Stimulated activated CD8-positive, alpha-beta memory T cell treated with anti-CD3 and anti-CD28 coated beads, Interleukin-4, amount 100 ng/mL, for 24 hours (primary cell): Measurements from ENCODE around the gene EPAS1.
A peak's percentile ranks its signal among the peaks of the same experiment; 100 is the strongest.

Source experiments
- DNase-seq: peaks from one replicate; pipeline ENCODE4 v3.0.0-alpha.2; 2020; ENCODE audit warnings: low read depth

The EPAS1 gene

GRCh38 chr2:46273225-46273863 lies 23.9 kb upstream of the EPAS1 start:
- no peak for DNase-seq

- no peak for DNase-seq
These were observed 23.3 kb upstream of the EPAS1 start for GRCh38 chr2:46273919-46274318.

GRCh38 chr2:46274586-46274985 lies 22.6 kb upstream of the EPAS1 start:
- no peak for DNase-seq

GRCh38 chr2:46275995-46276394 lies 21.2 kb upstream of the EPAS1 start:
- no peak for DNase-seq

GRCh38 chr2:46276642-46277041 lies 20.6 kb upstream of the EPAS1 start:
- DNase-seq, result no peak

GRCh38 chr2:46277431-46278190 lies 19.6 kb upstream of the EPAS1 start:
- no peak for DNase-seq

- DNase-seq, result no peak
These were observed 18.3 kb upstream of the EPAS1 start for GRCh38 chr2:46278952-46279351.

GRCh38 chr2:46281939-46282338 lies 15.3 kb upstream of the EPAS1 start:
- no peak for DNase-seq

GRCh38 chr2:46283693-46284092 lies 13.5 kb upstream of the EPAS1 start:
- DNase-seq, result no peak

- no peak for DNase-seq
These were observed 12.9 kb upstream of the EPAS1 start for GRCh38 chr2:46284260-46284659.

- no peak for DNase-seq
These were observed 12.4 kb upstream of the EPAS1 start for GRCh38 chr2:46284796-46285195.

- DNase-seq, result no peak
These were observed 10.5 kb upstream of the EPAS1 start for GRCh38 chr2:46286715-46287114.

- no peak for DNase-seq
These were observed 7.1 kb upstream of the EPAS1 start for GRCh38 chr2:46290078-46290477.

- no peak for DNase-seq
These were observed 3.7 kb upstream of the EPAS1 start for GRCh38 chr2:46293466-46293865.

GRCh38 chr2:46294176-46294836 lies 2.9 kb upstream of the EPAS1 start:
- no peak for DNase-seq

- DNase-seq, result no peak
These were observed 879 bp upstream of the EPAS1 start for GRCh38 chr2:46296216-46296839.

GRCh38 chr2:46297546-46298271 lies 502 bp downstream of the EPAS1 start:
- peak; percentile 50 for DNase-seq

GRCh38 chr2:46298272-46298521 lies 990 bp downstream of the EPAS1 start:
- no peak for DNase-seq

- DNase-seq, result no peak
These were observed 1.5 kb downstream of the EPAS1 start for GRCh38 chr2:46298522-46299353.

GRCh38 chr2:46299365-46300263 lies 2.4 kb downstream of the EPAS1 start:
- no peak for DNase-seq
